ENCODE data around the gene C5orf58. TPM values are rescaled to one million over a fixed set of nuclear protein-coding genes. Genes with fewer than 3 reads are reported as not detected.

C5orf58 gene
- total and polyA plus RNA-seq, 9 of the 15 experiments (the other 6 are each of a cell fraction or from before 2014, with no cell fraction given) = 1.5 to 7.6 (median 5.3) TPM

GRCh38 chr5:170201311-170201710 lies 31.5 kb upstream of the C5orf58 start:
- no peaks in the 10 kb centered on the region for H3K9me1 ChIP-seq (ENCODE audit: control insufficient read depth, insufficient read depth, low read length)
- no peak overlapping the region for H2AFZ ChIP-seq (ENCODE audit: low read depth, low read length)
- ChIA-PET CTCF (ENCODE audit: low intra/inter-chr PET ratio) (no interaction called here), POLR2A (interaction anchor here (0.6 to 1.4 kb wide), 5 partner anchors 9 to 225 kb away, joined by 3 to 4 read pairs (median 3); no protein-coding TSS in a partner anchor)
- H3K27ac ChIP-seq (ENCODE audit: extremely low read depth, low read depth, low read length) = no peak overlapping the region
- no peak overlapping the region for H3K4me3 ChIP-seq
- 5% methylated on average over 2 of the region's 2 CpGs for WGBS (ENCODE audit: insufficient coverage, low coverage, missing lambda C conversion rate)
- no peaks in the 10 kb centered on the region for H3K36me3 ChIP-seq (ENCODE audit: control insufficient read depth, insufficient read depth, low read length)
- no peaks in the 10 kb centered on the region for H3K9me3 ChIP-seq (replicated peaks; ENCODE audit: control insufficient read depth, insufficient read depth, low read depth, low read length)
- no peak for ATAC-seq
- in situ Hi-C loops (cut with MboI) = loop anchor here (25.0 kb wide), 1 partner anchor 1214 kb away; no protein-coding TSS in a partner anchor
- intact Hi-C loops (cut with micrococcal nuclease) = no loop called here
- 0 out of 2 replicates have a peak, but pooled peaks cover 5% of the 10 kb centered on the region for H4K20me1 ChIP-seq (replicated peaks; ENCODE audit: control insufficient read depth, insufficient read depth, low read length)
- no peak overlapping the region for H3K4me2 ChIP-seq (ENCODE audit: insufficient read depth, low read length)
- peaks cover 13 to 20% of the 10 kb centered on the region in 2 experiments; a peak in 4 of 5 replicates for H3K27me3 ChIP-seq (ENCODE audit: control insufficient read depth in 2 of 2, insufficient read depth in 2 of 2, low read length in 2 of 2)
- no peak for DNase-seq (ENCODE audit: extremely low read depth in 1 of 4, low spot score in 3 of 4)
- no peaks in the 10 kb centered on the region for H3K79me2 ChIP-seq (ENCODE audit: control insufficient read depth, insufficient read depth, low read length)
- H3K9ac ChIP-seq (ENCODE audit: insufficient read depth in 1 of 2, low read depth in 2 of 2, low read length in 2 of 2) = no peak overlapping the region
- peaks cover 0 to 9% of the 10 kb centered on the region in 2 experiments; a peak in 2 of 5 replicates for H3K4me1 ChIP-seq (replicated peaks in 1 of 2; ENCODE audit: control insufficient read depth in 2 of 2, insufficient read depth in 2 of 2, low read length in 2 of 2)
- no peak for FAIRE-seq
- TF ChIP-seq TGIF2 (CRISPR knock-in tag; IDR thresholded peaks at IDR 0.05) (no peak), MTA3 (IDR thresholded peaks at IDR 0.05; ENCODE audit: borderline replicate concordance) (no peak), KDM5B (IDR thresholded peaks at IDR 0.05; ENCODE audit: insufficient replicate concordance, low read depth, low read length) (no peak), CCAR2 (IDR thresholded peaks at IDR 0.05; ENCODE audit: low read depth, low read length) (no peak), CEBPZ (IDR thresholded peaks at IDR 0.05; ENCODE audit: borderline replicate concordance, low read depth, low read length) (no peak), POLR2A (conservative IDR thresholded peaks at IDR 0.05) (no peak), NFIC (IDR thresholded peaks at IDR 0.05) (no peak), HMG20A (CRISPR knock-in tag; conservative IDR thresholded peaks at IDR 0.05) (no peak)
- BruUV-seq (replicated peaks) = no TSS peak
